HepG2 (cell line): ENCODE data around the gene GFRA3. TPM values are rescaled to one million over a fixed set of nuclear protein-coding genes. Genes with fewer than 3 reads are reported as not detected.
A peak's percentile ranks its signal among the peaks of the same experiment; 100 is the strongest.

Experiments used
- EEA1 ChIP-seq: sonication (generic); formaldehyde crosslinking; IDR thresholded peaks from 2 replicates; pipeline ENCODE4 v1.5.1; 2020; ENCODE audit warnings: mild to moderate bottlenecking, missing genetic modification reagents, borderline replicate concordance
- MEIS1 ChIP-seq: sonication (generic); formaldehyde crosslinking; IDR thresholded peaks from 2 replicates; pipeline ENCODE4 v1.9.0; 2021; ENCODE audit warnings: mild to moderate bottlenecking, missing genetic modification reagents, moderate library complexity, borderline replicate concordance
- POLR2G ChIP-seq: fragments of 200-400 bp; formaldehyde crosslinking; IDR thresholded peaks from 2 replicates; pipeline ENCODE4 v1.6.1; 2018; ENCODE audit warnings: mild to moderate bottlenecking, low read depth, low read length, moderate library complexity
- SNAI1 ChIP-seq: sonication (generic); formaldehyde crosslinking; IDR thresholded peaks from 2 replicates; pipeline ENCODE4 v1.5.0; 2020; ENCODE audit warnings: mild to moderate bottlenecking, missing genetic modification reagents, borderline replicate concordance
- ZFYVE20 ChIP-seq: sonication (generic); formaldehyde crosslinking; IDR thresholded peaks from 2 replicates; pipeline ENCODE4 v1.8.0; 2023; ENCODE audit warnings: low read depth, mild to moderate bottlenecking, moderate library complexity, missing genetic modification reagents, borderline replicate concordance
- ZNF616 ChIP-seq: sonication (generic); formaldehyde crosslinking; IDR thresholded peaks from 2 replicates; pipeline ENCODE4 v1.5.0; 2020; ENCODE audit warnings: low read depth, mild to moderate bottlenecking, missing genetic modification reagents
- ZNF713 ChIP-seq: sonication (generic); formaldehyde crosslinking; IDR thresholded peaks from 2 replicates; pipeline ENCODE4 v1.4.0; 2020; ENCODE audit warnings: mild to moderate bottlenecking, missing genetic modification reagents
- polyA plus RNA-seq, 8 experiments: library from polyadenylated mRNA; depleted of rRNA in 3 of 8; stranded (reverse) in 7 of 8; unstranded in 1 of 8; fragments of >200 nt; fragmentation: Illumina TruSeq in 4 of 8; extraction: Trizol in 4 of 8; gene quantifications; 2 replicates each; pipeline versions ENCODE4 v1.2.1 to v1.2.3, GENCODE V29; 2011 to 2016; ENCODE audit warnings: low read depth in 4 of 8, missing spikeins in 1 of 8, mixed read lengths in 1 of 8; ENCODE audit not compliant: insufficient read depth in 1 of 8
- total RNA-seq, 5 experiments: library from RNA; depleted of rRNA; stranded (reverse); fragments of >200 nt; fragmentation: Illumina TruSeq; extraction: Trizol; gene quantifications; 2 replicates each; pipeline ENCODE4 v1.2.3, GENCODE V29; 2016; ENCODE audit warnings: low read depth in 1 of 5
- TF ChIP-seq, protein P1 (sequence below): sonication (generic); formaldehyde crosslinking; IDR thresholded peaks from 2 replicates; pipeline ENCODE4 v1.4.0; 2020; ENCODE audit warnings: mild to moderate bottlenecking, missing genetic modification reagents
- TF ChIP-seq, protein P2 (sequence below): sonication (generic); formaldehyde crosslinking; IDR thresholded peaks from 2 replicates; pipeline ENCODE4 v1.4.0; 2020; ENCODE audit warnings: mild to moderate bottlenecking, missing genetic modification reagents, borderline replicate concordance
- TF ChIP-seq, protein P3 (sequence below): sonication (generic); formaldehyde crosslinking; IDR thresholded peaks from 2 replicates; pipeline ENCODE4 v1.9.0; 2021; ENCODE audit warnings: missing genetic modification reagents, mild to moderate bottlenecking, borderline replicate concordance
- TF ChIP-seq, protein P4 (sequence below): sonication (generic); formaldehyde crosslinking; IDR thresholded peaks from 2 replicates; pipeline ENCODE4 v1.5.0; 2020; ENCODE audit warnings: mild to moderate bottlenecking, missing genetic modification reagents
- TF ChIP-seq, protein P5 (sequence below): sonication (generic); formaldehyde crosslinking; IDR thresholded peaks from 2 replicates; pipeline ENCODE4 v1.4.0; 2020; ENCODE audit warnings: missing genetic modification reagents
- TF ChIP-seq, protein P6 (sequence below): sonication (generic); formaldehyde crosslinking; IDR thresholded peaks from 2 replicates; pipeline ENCODE4 v1.8.0; 2022; ENCODE audit warnings: missing genetic modification reagents, mild to moderate bottlenecking, moderate library complexity, borderline replicate concordance

GFRA3 gene
- total and polyA plus RNA-seq, 2 of the 13 experiments (the other 11 are each of a cell fraction or from before 2014, with no cell fraction given), result 0.27 to 0.30 TPM

DNA sequence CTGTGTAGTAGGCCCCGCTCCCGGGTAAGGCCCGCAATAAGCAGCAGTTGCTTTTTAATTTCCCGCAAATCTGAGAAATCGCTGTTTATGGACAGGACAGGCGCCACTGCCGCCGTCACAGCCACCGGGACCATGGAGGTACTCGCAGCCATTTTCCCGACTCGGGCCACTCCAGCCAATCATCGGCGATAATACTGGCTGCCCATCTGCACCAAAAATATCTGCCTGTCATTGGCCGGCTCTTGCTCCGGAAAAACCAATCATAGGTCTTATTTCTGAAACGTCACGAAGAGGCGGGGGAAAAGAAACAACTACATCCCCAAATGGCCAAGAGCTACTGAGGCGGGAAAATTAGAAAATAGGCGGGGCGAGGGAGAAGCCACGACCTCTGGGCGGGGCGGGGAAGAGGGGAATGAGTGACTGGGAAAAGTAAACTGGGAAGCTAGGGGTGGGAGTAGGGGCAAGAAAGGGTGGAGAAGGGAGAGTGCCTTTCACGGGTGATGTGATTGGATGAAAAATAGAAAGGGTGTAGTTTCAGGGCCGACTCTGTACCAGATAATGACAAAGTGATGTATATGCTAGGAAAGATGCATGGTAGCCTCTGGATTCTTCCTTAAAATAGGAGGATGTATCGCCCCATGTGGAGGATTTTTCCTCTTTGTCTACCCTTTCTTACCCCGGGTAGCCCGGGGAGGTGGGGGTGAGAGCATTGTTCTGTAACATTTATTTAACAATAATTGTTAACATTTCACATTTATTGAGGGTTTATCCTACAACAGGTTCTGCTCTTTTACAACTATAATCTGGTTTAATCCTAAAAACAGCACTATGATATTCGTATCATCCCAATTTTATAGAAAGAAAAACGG lies 61.0 kb downstream of the GFRA3 start, which contains the start of gene CDC23 (continued):
- TF ChIP-seq, protein P1, sequence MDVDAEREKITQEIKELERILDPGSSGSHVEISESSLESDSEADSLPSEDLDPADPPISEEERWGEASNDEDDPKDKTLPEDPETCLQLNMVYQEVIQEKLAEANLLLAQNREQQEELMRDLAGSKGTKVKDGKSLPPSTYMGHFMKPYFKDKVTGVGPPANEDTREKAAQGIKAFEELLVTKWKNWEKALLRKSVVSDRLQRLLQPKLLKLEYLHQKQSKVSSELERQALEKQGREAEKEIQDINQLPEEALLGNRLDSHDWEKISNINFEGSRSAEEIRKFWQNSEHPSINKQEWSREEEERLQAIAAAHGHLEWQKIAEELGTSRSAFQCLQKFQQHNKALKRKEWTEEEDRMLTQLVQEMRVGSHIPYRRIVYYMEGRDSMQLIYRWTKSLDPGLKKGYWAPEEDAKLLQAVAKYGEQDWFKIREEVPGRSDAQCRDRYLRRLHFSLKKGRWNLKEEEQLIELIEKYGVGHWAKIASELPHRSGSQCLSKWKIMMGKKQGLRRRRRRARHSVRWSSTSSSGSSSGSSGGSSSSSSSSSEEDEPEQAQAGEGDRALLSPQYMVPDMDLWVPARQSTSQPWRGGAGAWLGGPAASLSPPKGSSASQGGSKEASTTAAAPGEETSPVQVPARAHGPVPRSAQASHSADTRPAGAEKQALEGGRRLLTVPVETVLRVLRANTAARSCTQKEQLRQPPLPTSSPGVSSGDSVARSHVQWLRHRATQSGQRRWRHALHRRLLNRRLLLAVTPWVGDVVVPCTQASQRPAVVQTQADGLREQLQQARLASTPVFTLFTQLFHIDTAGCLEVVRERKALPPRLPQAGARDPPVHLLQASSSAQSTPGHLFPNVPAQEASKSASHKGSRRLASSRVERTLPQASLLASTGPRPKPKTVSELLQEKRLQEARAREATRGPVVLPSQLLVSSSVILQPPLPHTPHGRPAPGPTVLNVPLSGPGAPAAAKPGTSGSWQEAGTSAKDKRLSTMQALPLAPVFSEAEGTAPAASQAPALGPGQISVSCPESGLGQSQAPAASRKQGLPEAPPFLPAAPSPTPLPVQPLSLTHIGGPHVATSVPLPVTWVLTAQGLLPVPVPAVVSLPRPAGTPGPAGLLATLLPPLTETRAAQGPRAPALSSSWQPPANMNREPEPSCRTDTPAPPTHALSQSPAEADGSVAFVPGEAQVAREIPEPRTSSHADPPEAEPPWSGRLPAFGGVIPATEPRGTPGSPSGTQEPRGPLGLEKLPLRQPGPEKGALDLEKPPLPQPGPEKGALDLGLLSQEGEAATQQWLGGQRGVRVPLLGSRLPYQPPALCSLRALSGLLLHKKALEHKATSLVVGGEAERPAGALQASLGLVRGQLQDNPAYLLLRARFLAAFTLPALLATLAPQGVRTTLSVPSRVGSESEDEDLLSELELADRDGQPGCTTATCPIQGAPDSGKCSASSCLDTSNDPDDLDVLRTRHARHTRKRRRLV (CRISPR knock-in tag), result no peak
- TF ChIP-seq, protein P2, sequence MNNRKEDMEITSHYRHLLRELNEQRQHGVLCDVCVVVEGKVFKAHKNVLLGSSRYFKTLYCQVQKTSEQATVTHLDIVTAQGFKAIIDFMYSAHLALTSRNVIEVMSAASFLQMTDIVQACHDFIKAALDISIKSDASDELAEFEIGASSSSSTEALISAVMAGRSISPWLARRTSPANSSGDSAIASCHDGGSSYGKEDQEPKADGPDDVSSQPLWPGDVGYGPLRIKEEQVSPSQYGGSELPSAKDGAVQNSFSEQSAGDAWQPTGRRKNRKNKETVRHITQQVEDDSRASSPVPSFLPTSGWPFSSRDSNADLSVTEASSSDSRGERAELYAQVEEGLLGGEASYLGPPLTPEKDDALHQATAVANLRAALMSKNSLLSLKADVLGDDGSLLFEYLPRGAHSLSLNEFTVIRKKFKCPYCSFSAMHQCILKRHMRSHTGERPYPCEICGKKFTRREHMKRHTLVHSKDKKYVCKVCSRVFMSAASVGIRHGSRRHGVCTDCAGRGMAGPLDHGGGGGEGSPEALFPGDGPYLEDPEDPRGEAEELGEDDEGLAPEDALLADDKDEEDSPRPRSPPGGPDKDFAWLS, result no peak
- TF ChIP-seq ZFYVE20, result no peak
- no peak for TF ChIP-seq ZNF616
- TF ChIP-seq, protein P3, sequence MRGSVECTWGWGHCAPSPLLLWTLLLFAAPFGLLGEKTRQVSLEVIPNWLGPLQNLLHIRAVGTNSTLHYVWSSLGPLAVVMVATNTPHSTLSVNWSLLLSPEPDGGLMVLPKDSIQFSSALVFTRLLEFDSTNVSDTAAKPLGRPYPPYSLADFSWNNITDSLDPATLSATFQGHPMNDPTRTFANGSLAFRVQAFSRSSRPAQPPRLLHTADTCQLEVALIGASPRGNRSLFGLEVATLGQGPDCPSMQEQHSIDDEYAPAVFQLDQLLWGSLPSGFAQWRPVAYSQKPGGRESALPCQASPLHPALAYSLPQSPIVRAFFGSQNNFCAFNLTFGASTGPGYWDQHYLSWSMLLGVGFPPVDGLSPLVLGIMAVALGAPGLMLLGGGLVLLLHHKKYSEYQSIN, result no peak
- no peak for TF ChIP-seq ZNF713 (CRISPR knock-in tag)
- no peak for TF ChIP-seq SNAI1 (CRISPR knock-in tag)
- no peak for TF ChIP-seq EEA1 (CRISPR knock-in tag)
- TF ChIP-seq POLR2G, result peak; percentile 87
- TF ChIP-seq, protein P4, sequence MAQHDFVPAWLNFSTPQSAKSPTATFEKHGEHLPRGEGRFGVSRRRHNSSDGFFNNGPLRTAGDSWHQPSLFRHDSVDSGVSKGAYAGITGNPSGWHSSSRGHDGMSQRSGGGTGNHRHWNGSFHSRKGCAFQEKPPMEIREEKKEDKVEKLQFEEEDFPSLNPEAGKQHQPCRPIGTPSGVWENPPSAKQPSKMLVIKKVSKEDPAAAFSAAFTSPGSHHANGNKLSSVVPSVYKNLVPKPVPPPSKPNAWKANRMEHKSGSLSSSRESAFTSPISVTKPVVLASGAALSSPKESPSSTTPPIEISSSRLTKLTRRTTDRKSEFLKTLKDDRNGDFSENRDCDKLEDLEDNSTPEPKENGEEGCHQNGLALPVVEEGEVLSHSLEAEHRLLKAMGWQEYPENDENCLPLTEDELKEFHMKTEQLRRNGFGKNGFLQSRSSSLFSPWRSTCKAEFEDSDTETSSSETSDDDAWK (CRISPR knock-in tag), result no peak
- no peak for TF ChIP-seq MEIS1 (CRISPR knock-in tag)
- TF ChIP-seq, protein P5, sequence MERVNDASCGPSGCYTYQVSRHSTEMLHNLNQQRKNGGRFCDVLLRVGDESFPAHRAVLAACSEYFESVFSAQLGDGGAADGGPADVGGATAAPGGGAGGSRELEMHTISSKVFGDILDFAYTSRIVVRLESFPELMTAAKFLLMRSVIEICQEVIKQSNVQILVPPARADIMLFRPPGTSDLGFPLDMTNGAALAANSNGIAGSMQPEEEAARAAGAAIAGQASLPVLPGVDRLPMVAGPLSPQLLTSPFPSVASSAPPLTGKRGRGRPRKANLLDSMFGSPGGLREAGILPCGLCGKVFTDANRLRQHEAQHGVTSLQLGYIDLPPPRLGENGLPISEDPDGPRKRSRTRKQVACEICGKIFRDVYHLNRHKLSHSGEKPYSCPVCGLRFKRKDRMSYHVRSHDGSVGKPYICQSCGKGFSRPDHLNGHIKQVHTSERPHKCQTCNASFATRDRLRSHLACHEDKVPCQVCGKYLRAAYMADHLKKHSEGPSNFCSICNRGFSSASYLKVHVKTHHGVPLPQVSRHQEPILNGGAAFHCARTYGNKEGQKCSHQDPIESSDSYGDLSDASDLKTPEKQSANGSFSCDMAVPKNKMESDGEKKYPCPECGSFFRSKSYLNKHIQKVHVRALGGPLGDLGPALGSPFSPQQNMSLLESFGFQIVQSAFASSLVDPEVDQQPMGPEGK (CRISPR knock-in tag), result peak; percentile 43
- TF ChIP-seq, protein P6, sequence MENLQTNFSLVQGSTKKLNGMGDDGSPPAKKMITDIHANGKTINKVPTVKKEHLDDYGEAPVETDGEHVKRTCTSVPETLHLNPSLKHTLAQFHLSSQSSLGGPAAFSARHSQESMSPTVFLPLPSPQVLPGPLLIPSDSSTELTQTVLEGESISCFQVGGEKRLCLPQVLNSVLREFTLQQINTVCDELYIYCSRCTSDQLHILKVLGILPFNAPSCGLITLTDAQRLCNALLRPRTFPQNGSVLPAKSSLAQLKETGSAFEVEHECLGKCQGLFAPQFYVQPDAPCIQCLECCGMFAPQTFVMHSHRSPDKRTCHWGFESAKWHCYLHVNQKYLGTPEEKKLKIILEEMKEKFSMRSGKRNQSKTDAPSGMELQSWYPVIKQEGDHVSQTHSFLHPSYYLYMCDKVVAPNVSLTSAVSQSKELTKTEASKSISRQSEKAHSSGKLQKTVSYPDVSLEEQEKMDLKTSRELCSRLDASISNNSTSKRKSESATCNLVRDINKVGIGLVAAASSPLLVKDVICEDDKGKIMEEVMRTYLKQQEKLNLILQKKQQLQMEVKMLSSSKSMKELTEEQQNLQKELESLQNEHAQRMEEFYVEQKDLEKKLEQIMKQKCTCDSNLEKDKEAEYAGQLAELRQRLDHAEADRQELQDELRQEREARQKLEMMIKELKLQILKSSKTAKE (CRISPR knock-in tag), result no peak
